Measurements from ENCODE around the gene EFCC1.
"Not testable (repeated sequence)": the region's sequence is repeated elsewhere in the genome, so short reads cannot be mapped to it uniquely, and the experiment has no call there.

The EFCC1 gene

GRCh38 chr3:129060276-129061022 lies 59.3 kb downstream of the EFCC1 start, which contains the start of gene GP9:
GP9 (plus strand) TSS chr3:129060779; CDS start chr3:129061740, 961 bp downstream.
- Histone ChIP-seq H3K4me3 (ENCODE audit: low read depth, low read length) (no peak within 1 kb of the TSS), H3K27ac (ENCODE audit: low read depth, low read length) (no peak within 1 kb of the TSS), H3K9me3 (ENCODE audit: control insufficient read depth, insufficient read depth, low read length) (no peaks in the 10 kb centered on the region), H3K9ac (ENCODE audit: low read depth, low read length) (no peak within 1 kb of the TSS), H3K36me3 (ENCODE audit: control insufficient read depth, insufficient read depth, low read length) (no peaks in the 10 kb centered on the region), H3K27me3 (ENCODE audit: control insufficient read depth, insufficient read depth, low read length) (no peaks in the 10 kb centered on the region), H3K4me1 (ENCODE audit: control insufficient read depth, insufficient read depth, low read length) (no peaks in the 10 kb centered on the region)

GRCh38 chr3:129061023-129061887 lies 60.2 kb downstream of the EFCC1 start:
- Histone ChIP-seq H3K9ac (ENCODE audit: low read depth, low read length) (no peak overlapping the region), H3K4me3 (ENCODE audit: low read depth, low read length) (no peak overlapping the region), H3K4me1 (ENCODE audit: control insufficient read depth, insufficient read depth, low read length) (no peaks in the 10 kb centered on the region), H3K9me3 (ENCODE audit: control insufficient read depth, insufficient read depth, low read length) (no peaks in the 10 kb centered on the region), H3K36me3 (ENCODE audit: control insufficient read depth, insufficient read depth, low read length) (no peaks in the 10 kb centered on the region), H3K27me3 (ENCODE audit: control insufficient read depth, insufficient read depth, low read length) (no peaks in the 10 kb centered on the region), H3K27ac (ENCODE audit: low read depth, low read length) (no peak overlapping the region)

GRCh38 chr3:129061888-129062834 lies 61.1 kb downstream of the EFCC1 start:
- H3K27me3 ChIP-seq (ENCODE audit: control insufficient read depth, insufficient read depth, low read length) = no peaks in the 10 kb centered on the region
- no peak overlapping the region for H3K27ac ChIP-seq (ENCODE audit: low read depth, low read length)
- H3K9me3 ChIP-seq (ENCODE audit: control insufficient read depth, insufficient read depth, low read length) = no peaks in the 10 kb centered on the region
- H3K9ac ChIP-seq (ENCODE audit: low read depth, low read length) = no peak overlapping the region
- no peaks in the 10 kb centered on the region for H3K36me3 ChIP-seq (ENCODE audit: control insufficient read depth, insufficient read depth, low read length)
- H3K4me1 ChIP-seq (ENCODE audit: control insufficient read depth, insufficient read depth, low read length) = no peaks in the 10 kb centered on the region
- no peak overlapping the region for H3K4me3 ChIP-seq (ENCODE audit: low read depth, low read length)

GRCh38 chr3:129063091-129063640 lies 62.1 kb downstream of the EFCC1 start:
- H3K9me3 ChIP-seq (ENCODE audit: control insufficient read depth, insufficient read depth, low read length) = no peaks in the 10 kb centered on the region
- H3K4me3 ChIP-seq (ENCODE audit: low read depth, low read length) = no peak overlapping the region
- H3K27me3 ChIP-seq (ENCODE audit: control insufficient read depth, insufficient read depth, low read length) = no peaks in the 10 kb centered on the region
- H3K9ac ChIP-seq (ENCODE audit: low read depth, low read length) = no peak overlapping the region
- H3K36me3 ChIP-seq (ENCODE audit: control insufficient read depth, insufficient read depth, low read length) = no peaks in the 10 kb centered on the region
- H3K27ac ChIP-seq (ENCODE audit: low read depth, low read length) = no peak overlapping the region
- no peaks in the 10 kb centered on the region for H3K4me1 ChIP-seq (ENCODE audit: control insufficient read depth, insufficient read depth, low read length)

GRCh38 chr3:129063841-129064482 lies 62.9 kb downstream of the EFCC1 start:
- H3K4me1 ChIP-seq (ENCODE audit: control insufficient read depth, insufficient read depth, low read length) = no peaks in the 10 kb centered on the region
- H3K4me3 ChIP-seq (ENCODE audit: low read depth, low read length) = no peak overlapping the region
- H3K9me3 ChIP-seq (ENCODE audit: control insufficient read depth, insufficient read depth, low read length) = no peaks in the 10 kb centered on the region
- no peaks in the 10 kb centered on the region for H3K27me3 ChIP-seq (ENCODE audit: control insufficient read depth, insufficient read depth, low read length)
- no peak overlapping the region for H3K9ac ChIP-seq (ENCODE audit: low read depth, low read length)
- no peaks in the 10 kb centered on the region for H3K36me3 ChIP-seq (ENCODE audit: control insufficient read depth, insufficient read depth, low read length)
- H3K27ac ChIP-seq (ENCODE audit: low read depth, low read length) = no peak overlapping the region

- Histone ChIP-seq H3K9ac (ENCODE audit: low read depth, low read length) (no peak overlapping the region), H3K4me1 (ENCODE audit: control insufficient read depth, insufficient read depth, low read length) (no peaks in the 10 kb centered on the region), H3K36me3 (ENCODE audit: control insufficient read depth, insufficient read depth, low read length) (no peaks in the 10 kb centered on the region)
Observed at GRCh38 chr3:129065016-129065719, 64.1 kb downstream of the EFCC1 start.

GRCh38 chr3:129065720-129066073 lies 64.6 kb downstream of the EFCC1 start:
- Histone ChIP-seq H3K27ac (ENCODE audit: low read depth, low read length) (no peak overlapping the region), H3K4me1 (ENCODE audit: control insufficient read depth, insufficient read depth, low read length) (no peaks in the 10 kb centered on the region), H3K9ac (ENCODE audit: low read depth, low read length) (no peak overlapping the region), H3K4me3 (ENCODE audit: low read depth, low read length) (no peak overlapping the region), H3K36me3 (ENCODE audit: control insufficient read depth, insufficient read depth, low read length) (no peaks in the 10 kb centered on the region), H3K27me3 (ENCODE audit: control insufficient read depth, insufficient read depth, low read length) (no peaks in the 10 kb centered on the region), H3K9me3 (ENCODE audit: control insufficient read depth, insufficient read depth, low read length) (no peaks in the 10 kb centered on the region)

More at GRCh38 chr3:129065016-129065719, 64.1 kb downstream of the EFCC1 start:
- Histone ChIP-seq H3K27ac (ENCODE audit: low read depth, low read length) (no peak overlapping the region), H3K4me3 (ENCODE audit: low read depth, low read length) (no peak overlapping the region), H3K9me3 (ENCODE audit: control insufficient read depth, insufficient read depth, low read length) (no peaks in the 10 kb centered on the region), H3K27me3 (ENCODE audit: control insufficient read depth, insufficient read depth, low read length) (no peaks in the 10 kb centered on the region)

GRCh38 chr3:129067719-129068118 lies 66.6 kb downstream of the EFCC1 start:
- not testable (repeated sequence) for H3K9me3 ChIP-seq (ENCODE audit: control insufficient read depth, insufficient read depth, low read length); H3K4me3 ChIP-seq (ENCODE audit: low read depth, low read length); H3K9ac ChIP-seq (ENCODE audit: low read depth, low read length); H3K27me3 ChIP-seq (ENCODE audit: control insufficient read depth, insufficient read depth, low read length); H3K4me1 ChIP-seq (ENCODE audit: control insufficient read depth, insufficient read depth, low read length); H3K27ac ChIP-seq (ENCODE audit: low read depth, low read length); H3K36me3 ChIP-seq (ENCODE audit: control insufficient read depth, insufficient read depth, low read length)

- Histone ChIP-seq H3K4me3 (ENCODE audit: low read depth, low read length) (no peak overlapping the region), H3K27ac (ENCODE audit: low read depth, low read length) (no peak overlapping the region), H3K27me3 (ENCODE audit: control insufficient read depth, insufficient read depth, low read length) (no peaks in the 10 kb centered on the region), H3K36me3 (ENCODE audit: control insufficient read depth, insufficient read depth, low read length) (no peaks in the 10 kb centered on the region), H3K4me1 (ENCODE audit: control insufficient read depth, insufficient read depth, low read length) (no peaks in the 10 kb centered on the region), H3K9ac (ENCODE audit: low read depth, low read length) (no peak overlapping the region), H3K9me3 (ENCODE audit: control insufficient read depth, insufficient read depth, low read length) (no peaks in the 10 kb centered on the region)
Observed at GRCh38 chr3:129068291-129068886, 67.3 kb downstream of the EFCC1 start.
